Measurements from ENCODE around the gene TSC22D4. TPM values are rescaled to one million over a fixed set of nuclear protein-coding genes. Genes with fewer than 3 reads are reported as not detected.
A peak's percentile ranks its signal among the peaks of the same experiment; 100 is the strongest.

Gene TSC22D4
- total and polyA plus RNA-seq, 9 of the 15 experiments (the other 6 are each of a cell fraction or from before 2014, with no cell fraction given) = 0.37 to 107 (median 28.7) TPM

DNA sequence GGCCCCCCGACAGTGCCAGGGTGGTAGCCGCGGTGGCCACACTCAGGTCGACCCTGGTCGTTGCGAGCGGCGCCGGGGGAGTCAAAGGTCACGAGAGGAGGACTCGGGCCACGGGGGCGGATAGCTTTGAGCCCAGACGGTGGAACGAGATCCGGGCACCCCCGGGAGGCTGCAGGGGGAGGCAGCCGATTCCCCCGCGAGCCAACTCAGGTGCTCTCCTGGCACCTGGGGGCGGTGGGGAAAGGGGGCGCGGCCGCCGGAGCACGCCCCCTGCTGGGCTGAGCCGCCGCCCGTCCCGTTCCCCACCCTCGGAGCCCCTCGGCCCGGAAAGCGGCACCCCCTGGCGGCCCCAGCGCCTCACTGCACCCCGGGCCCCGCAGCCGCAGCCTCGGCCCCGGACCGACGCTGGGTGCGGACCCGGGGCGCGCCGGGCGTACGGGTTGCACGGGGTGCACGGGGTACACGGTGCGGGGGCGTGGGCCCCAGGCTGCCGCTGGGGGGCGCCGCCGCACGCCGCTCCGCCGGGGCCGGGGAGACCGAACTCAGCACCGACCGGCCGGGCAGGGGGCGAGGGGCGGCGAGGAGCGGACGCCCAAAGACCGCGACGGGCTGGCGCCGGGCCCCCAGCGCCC is 4.2 kb upstream of the TSC22D4 start (continued):
- TF ChIP-seq, protein P1, sequence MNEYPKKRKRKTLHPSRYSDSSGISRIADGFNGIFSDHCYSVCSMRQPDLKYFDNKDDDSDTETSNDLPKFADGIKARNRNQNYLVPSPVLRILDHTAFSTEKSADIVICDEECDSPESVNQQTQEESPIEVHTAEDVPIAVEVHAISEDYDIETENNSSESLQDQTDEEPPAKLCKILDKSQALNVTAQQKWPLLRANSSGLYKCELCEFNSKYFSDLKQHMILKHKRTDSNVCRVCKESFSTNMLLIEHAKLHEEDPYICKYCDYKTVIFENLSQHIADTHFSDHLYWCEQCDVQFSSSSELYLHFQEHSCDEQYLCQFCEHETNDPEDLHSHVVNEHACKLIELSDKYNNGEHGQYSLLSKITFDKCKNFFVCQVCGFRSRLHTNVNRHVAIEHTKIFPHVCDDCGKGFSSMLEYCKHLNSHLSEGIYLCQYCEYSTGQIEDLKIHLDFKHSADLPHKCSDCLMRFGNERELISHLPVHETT (CRISPR knock-in tag; conservative IDR thresholded peaks at IDR 0.05 in 1 of 2, IDR thresholded peaks at IDR 0.05 in 1 of 2) = peak in 1 of 2 experiments; percentile 97; a peak in 2 of 4 replicates
- TF ChIP-seq KDM2B (CRISPR knock-in tag; IDR thresholded peaks at IDR 0.05) (peak; percentile 85; the same call in 1 of the 2 replicates), ZKSCAN8 (CRISPR knock-in tag; IDR thresholded peaks at IDR 0.05) (no peak), EP400 (IDR thresholded peaks at IDR 0.05) (no peak), ZFPM2 (CRISPR knock-in tag; IDR thresholded peaks at IDR 0.05) (no peak), XRCC3 (IDR thresholded peaks at IDR 0.05) (no peak), STAT5A (IDR thresholded peaks at IDR 0.05; ENCODE audit: borderline replicate concordance, low read length) (no peak), ZNF436 (CRISPR knock-in tag; IDR thresholded peaks at IDR 0.05) (no peak), ZBTB7A (IDR thresholded peaks at IDR 0.05; ENCODE audit: borderline replicate concordance, control insufficient read depth, low read depth, low read length) (peak; percentile 100), KDM1A (IDR thresholded peaks at IDR 0.05) (no peak), ZFP30 (CRISPR knock-in tag; IDR thresholded peaks at IDR 0.05; ENCODE audit: borderline replicate concordance) (no peak), POLR2G (IDR thresholded peaks at IDR 0.05; ENCODE audit: low read depth, low read length) (peak; percentile 55), RAD21 (CRISPR knock-in tag; conservative IDR thresholded peaks at IDR 0.05 in 1 of 2, IDR thresholded peaks at IDR 0.05 in 1 of 2) (peak; percentile 93 to 94), POLR2AphosphoS5 (IDR thresholded peaks at IDR 0.05; ENCODE audit: control insufficient read depth, insufficient read depth, low read depth, low read length) (no peak), CHD4 (IDR thresholded peaks at IDR 0.05; ENCODE audit: insufficient read depth, insufficient replicate concordance, low read depth, low read length, poor library complexity, severe bottlenecking) (peak; percentile 88), SRSF9 (IDR thresholded peaks at IDR 0.05; ENCODE audit: borderline replicate concordance, low read depth, low read length) (no peak), KAT2B (IDR thresholded peaks at IDR 0.05; ENCODE audit: low read depth, low read length) (peak; percentile 59), BRF1 (IDR thresholded peaks at IDR 0.05; ENCODE audit: borderline replicate concordance, extremely low read depth, insufficient read length) (no peak), CAMTA2 (CRISPR knock-in tag; conservative IDR thresholded peaks at IDR 0.05) (no peak), MTA1 (IDR thresholded peaks at IDR 0.05; ENCODE audit: borderline replicate concordance) (0 out of 2 replicates have a peak, but pooled peaks have one; percentile 52), ERF (CRISPR knock-in tag; IDR thresholded peaks at IDR 0.05) (peak; percentile 7; the same call in 1 of the 2 replicates)
- TF ChIP-seq, protein P2, sequence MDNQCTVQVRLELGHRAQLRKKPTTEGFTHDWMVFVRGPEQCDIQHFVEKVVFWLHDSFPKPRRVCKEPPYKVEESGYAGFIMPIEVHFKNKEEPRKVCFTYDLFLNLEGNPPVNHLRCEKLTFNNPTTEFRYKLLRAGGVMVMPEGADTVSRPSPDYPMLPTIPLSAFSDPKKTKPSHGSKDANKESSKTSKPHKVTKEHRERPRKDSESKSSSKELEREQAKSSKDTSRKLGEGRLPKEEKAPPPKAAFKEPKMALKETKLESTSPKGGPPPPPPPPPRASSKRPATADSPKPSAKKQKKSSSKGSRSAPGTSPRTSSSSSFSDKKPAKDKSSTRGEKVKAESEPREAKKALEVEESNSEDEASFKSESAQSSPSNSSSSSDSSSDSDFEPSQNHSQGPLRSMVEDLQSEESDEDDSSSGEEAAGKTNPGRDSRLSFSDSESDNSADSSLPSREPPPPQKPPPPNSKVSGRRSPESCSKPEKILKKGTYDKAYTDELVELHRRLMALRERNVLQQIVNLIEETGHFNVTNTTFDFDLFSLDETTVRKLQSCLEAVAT (IDR thresholded peaks at IDR 0.05) = no peak
- TF ChIP-seq, protein P3, sequence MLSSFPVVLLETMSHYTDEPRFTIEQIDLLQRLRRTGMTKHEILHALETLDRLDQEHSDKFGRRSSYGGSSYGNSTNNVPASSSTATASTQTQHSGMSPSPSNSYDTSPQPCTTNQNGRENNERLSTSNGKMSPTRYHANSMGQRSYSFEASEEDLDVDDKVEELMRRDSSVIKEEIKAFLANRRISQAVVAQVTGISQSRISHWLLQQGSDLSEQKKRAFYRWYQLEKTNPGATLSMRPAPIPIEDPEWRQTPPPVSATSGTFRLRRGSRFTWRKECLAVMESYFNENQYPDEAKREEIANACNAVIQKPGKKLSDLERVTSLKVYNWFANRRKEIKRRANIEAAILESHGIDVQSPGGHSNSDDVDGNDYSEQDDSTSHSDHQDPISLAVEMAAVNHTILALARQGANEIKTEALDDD (IDR thresholded peaks at IDR 0.05) = no peak
- TF ChIP-seq, protein P4, sequence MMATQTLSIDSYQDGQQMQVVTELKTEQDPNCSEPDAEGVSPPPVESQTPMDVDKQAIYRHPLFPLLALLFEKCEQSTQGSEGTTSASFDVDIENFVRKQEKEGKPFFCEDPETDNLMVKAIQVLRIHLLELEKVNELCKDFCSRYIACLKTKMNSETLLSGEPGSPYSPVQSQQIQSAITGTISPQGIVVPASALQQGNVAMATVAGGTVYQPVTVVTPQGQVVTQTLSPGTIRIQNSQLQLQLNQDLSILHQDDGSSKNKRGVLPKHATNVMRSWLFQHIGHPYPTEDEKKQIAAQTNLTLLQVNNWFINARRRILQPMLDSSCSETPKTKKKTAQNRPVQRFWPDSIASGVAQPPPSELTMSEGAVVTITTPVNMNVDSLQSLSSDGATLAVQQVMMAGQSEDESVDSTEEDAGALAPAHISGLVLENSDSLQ (IDR thresholded peaks at IDR 0.05) = no peak

All from K562 (cell line).